Measurements from ENCODE around the gene C1D. TPM values are rescaled to one million over a fixed set of nuclear protein-coding genes. Genes with fewer than 3 reads are reported as not detected.

C1D gene
- total RNA-seq, result 8.9 and 17.1 TPM in 2 replicates

GRCh38 chr2:68062680-68063387 lies at the start of gene C1D:
Gene C1D, minus strand, starts transcription at chr2:68063004. Its CDS starts 15,694 bp downstream, at chr2:68047310.

Other genes starting within 250 kb of the C1D start
- gene PNO1, start 94.9 kb upstream of the C1D start, total RNA-seq, result 15.1 and 19.2 TPM in 2 replicates
- 14.1 and 15.6 TPM in 2 replicates for gene PPP3R1, start 189.5 kb upstream of the C1D start, total RNA-seq

Measured in bronchus fibroblast of lung (primary cell).